IPS DF 4.7 (cell line): ENCODE results near the gene ELOB.
"Not testable (repeated sequence)": the region's sequence is repeated elsewhere in the genome, so short reads cannot be mapped to it uniquely, and the experiment has no call there.

Source experiments
- DNase-seq: peaks from one replicate; pipeline ENCODE4 v3.0.0-alpha.2; 2013; ENCODE audit warnings: low spot score; ENCODE audit errors: extremely low read depth

ELOB gene

GRCh38 chr16:2721634-2722173 is 55.4 kb downstream of the ELOB start:
- DNase-seq = not testable (repeated sequence)
